ENCODE measurements around the gene CAMTA1.

- no peak for TF ChIP-seq GABPA (IDR thresholded peaks at IDR 0.05 in 1 of 2, conservative IDR thresholded peaks at IDR 0.05 in 1 of 2)
- no peak for TF ChIP-seq FOXA1 (IDR thresholded peaks at IDR 0.05)
- TF ChIP-seq NR2F2 (IDR thresholded peaks at IDR 0.05) = no peak
Observed at GRCh38 chr1:6861075-6861724, 75.9 kb downstream of the CAMTA1 start.

All from liver (tissue), 2 donors.